Measurements from ENCODE around the gene ATP1A4.

Gene ATP1A4

DNA sequence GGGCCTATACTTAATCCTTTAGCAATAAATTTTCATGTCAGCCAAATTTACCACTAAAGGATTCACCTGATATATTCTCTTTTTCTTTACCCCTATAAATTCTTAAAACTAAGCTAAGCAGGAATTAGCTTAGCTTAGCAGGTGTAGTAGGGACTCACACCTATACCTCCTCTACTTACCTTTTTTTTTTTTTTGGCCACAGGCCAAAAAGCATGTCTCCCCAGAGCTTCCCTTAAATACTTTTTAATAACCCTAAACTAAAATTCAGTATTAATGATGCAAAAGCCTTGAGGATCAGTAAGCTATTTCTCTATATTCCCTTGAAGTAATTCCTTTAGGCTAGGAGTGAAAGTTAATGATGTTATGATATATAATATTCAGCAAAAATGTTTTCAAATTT, 77.0 kb downstream of the ATP1A4 start:
- DNase-seq (ENCODE audit: low spot score), result no peak

DNA sequence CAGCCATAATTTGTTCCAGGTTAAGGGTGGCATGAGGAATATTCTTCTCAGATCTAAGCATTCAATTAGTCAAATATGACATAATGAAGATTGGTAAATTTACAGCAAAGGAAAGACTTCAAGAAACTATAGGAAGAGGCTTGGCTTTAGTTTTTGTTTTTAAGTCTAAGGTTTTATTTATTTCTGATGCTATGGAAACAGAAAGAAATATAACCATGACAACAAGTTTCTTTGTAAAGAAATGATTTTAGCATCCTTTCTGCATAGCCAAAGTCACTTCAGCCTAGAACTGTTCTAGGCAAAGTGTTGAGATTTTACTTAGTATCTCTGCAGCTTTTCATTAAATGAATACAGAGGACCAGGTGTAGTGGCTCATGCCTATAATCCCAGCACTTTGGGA, 81.5 kb downstream of the ATP1A4 start:
- DNase-seq (ENCODE audit: low spot score), result no peak
